ENCODE data around the gene SLC44A3.

SLC44A3 gene

GRCh38 chr1:94905207-94905606, 85.0 kb downstream of the SLC44A3 start:
- DNase-seq (ENCODE audit: low read depth in 2 of 3, low spot score in 1 of 3), result no peak

- DNase-seq (ENCODE audit: low read depth in 2 of 3, low spot score in 1 of 3), result no peak
Measured at GRCh38 chr1:94906382-94906781, 86.2 kb downstream of the SLC44A3 start.

GRCh38 chr1:94907136-94907535, 87.0 kb downstream of the SLC44A3 start:
- DNase-seq (ENCODE audit: low read depth in 2 of 3, low spot score in 1 of 3), result no peak

DNA sequence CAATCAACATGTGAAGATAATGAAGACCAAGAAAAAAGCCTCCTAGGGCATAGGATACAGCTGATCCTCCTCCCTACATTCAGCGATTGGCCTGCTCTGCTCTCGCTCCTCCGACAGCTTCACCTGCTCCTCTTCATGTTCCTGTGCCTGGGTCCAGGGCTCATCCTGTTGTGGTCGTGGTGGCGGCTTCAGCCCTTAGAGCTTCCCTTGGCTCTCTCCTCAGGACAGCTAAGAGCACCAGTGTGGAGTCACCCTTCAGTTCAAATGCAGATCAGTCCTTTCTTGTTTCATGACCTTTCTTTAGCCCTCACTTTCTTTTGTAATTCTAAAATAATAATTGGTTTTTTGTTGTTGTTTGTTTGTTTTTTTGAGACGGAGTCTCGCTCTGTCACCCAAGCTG, 88.0 kb downstream of the SLC44A3 start:
- no peak for DNase-seq (ENCODE audit: low read depth in 2 of 3, low spot score in 1 of 3)

DNA sequence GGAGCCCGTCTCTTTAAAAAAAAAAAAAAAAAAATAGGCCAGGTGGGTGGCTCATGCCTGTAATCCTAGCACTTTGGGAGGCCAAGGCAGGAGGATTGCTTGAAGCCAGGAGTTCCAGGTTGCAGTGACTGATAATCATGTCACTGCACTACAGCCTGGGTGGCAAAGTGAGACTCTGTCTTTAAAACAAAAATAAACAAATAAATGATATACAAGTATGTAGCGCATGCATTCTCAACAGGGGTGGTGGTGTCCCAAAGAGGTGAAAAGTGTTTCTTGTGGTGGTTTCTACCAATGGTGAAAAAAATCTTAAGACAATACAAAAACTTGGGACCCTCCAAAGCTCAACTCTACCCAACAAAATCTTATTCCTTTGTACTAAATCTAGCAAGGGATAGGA, 88.8 kb downstream of the SLC44A3 start:
- DNase-seq (ENCODE audit: low read depth in 2 of 3, low spot score in 1 of 3), result no peak

DNA sequence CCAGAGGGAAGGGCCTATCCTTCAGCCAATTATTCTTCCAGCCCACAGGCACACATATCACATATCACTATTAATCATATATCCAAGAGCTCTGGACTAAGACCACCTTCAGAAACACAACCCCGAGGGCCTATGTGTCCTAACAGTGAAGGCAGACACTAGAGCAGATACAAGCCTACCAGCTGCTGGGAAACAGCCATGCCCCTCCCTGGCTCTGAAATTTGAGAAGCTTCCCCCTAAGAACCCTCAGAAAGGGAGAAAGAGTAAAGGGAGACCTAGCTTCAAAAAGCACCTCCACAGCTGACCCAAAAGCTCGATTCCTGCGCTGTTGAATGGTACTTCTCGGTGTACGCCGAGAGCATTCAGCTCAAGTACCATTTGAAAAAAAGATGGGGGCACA, 89.3 kb downstream of the SLC44A3 start:
- no peak for DNase-seq (ENCODE audit: low read depth in 2 of 3, low spot score in 1 of 3)

GRCh38 chr1:94912263-94913184, 92.4 kb downstream of the SLC44A3 start:
- DNase-seq (ENCODE audit: low read depth in 2 of 3, low spot score in 1 of 3), result no peak

DNA sequence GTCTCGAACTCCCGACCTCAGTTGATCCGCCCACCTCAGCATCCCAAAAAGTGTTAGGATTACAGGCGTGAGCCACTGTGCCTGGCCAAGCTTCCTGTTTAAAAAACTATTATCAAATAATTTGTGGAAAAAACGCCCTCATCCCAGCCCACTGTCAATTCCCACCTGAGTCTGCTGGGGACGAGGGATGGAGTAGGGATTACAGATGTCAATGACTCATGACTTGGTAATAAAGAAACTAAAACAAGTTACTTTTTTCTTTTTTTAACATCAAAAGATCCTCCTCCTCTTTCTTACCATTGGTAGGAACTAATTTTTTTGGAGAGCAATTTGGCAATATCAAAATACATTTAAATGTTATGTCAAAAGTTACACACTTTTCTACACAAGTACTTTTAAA, 97.1 kb downstream of the SLC44A3 start:
- no peak for DNase-seq (ENCODE audit: low read depth in 2 of 3, low spot score in 1 of 3)

GRCh38 chr1:94919241-94920030, 99.3 kb downstream of the SLC44A3 start:
- DNase-seq (ENCODE audit: low read depth in 2 of 3, low spot score in 1 of 3), result no peak

GRCh38 chr1:94920061-94920460, 99.9 kb downstream of the SLC44A3 start:
- no peak for DNase-seq (ENCODE audit: low read depth in 2 of 3, low spot score in 1 of 3)

- DNase-seq (ENCODE audit: low read depth in 2 of 3, low spot score in 1 of 3), result no peak
Measured at GRCh38 chr1:94921977-94922376, 101.8 kb downstream of the SLC44A3 start.

DNA sequence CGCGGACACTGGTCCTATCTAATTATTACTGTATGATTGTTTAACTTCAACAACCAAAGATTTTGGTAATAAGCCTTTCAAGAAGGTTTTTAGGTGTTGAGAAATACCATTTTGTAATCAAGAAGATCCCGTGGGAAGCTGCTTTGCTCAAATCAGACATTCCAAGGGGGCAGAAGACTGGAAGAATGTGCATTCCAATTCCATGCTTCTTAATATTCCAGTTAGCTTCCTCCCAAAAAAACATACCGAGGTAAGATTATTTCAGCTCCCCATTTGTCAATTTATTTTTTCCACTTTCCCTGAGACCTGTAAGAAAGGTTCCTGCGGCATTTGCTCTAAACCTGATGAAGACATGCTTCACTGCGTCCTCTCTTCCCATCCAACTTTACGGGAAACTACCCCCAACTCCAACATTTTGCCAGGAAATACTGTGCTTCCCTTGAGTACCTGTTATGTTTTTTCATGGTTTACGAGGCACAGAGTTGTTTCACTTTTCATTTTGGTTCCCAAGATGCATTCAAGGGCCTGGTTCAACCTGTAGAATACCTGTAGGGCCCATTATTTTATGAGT, 102.7 kb downstream of the SLC44A3 start:
- no peak for DNase-seq (ENCODE audit: low read depth in 2 of 3, low spot score in 1 of 3)

GRCh38 chr1:94925004-94925403, 104.8 kb downstream of the SLC44A3 start:
- DNase-seq (ENCODE audit: low read depth in 2 of 3, low spot score in 1 of 3), result no peak

DNA sequence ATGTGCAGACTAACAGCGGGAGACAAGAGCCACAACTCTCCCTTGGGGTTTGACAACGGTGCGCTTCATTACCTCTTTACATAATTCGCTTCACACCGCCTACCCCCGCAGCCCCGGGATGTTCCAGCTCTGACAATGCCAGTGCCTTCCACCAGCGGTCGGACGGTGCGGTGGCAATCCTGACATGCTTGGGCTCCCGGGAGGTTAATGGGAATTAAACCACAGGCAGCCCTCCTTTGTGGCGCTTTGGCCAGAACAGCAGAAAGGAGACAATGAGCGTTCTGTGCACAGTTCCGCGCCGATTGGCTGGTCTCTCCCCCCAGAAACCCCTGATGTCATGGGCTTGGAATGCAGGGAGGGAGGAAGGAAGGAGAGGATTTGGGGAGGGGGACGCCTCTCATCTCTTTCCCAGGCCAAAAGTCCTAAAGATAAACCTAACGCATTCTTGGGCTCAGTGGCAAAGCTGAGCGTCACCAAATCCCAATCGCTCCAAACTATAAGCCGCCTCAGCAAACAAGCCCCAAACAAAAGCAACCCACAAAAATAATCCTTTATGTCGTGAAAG, 105.5 kb downstream of the SLC44A3 start:
- no peak for DNase-seq (ENCODE audit: low read depth in 2 of 3, low spot score in 1 of 3)

DNA sequence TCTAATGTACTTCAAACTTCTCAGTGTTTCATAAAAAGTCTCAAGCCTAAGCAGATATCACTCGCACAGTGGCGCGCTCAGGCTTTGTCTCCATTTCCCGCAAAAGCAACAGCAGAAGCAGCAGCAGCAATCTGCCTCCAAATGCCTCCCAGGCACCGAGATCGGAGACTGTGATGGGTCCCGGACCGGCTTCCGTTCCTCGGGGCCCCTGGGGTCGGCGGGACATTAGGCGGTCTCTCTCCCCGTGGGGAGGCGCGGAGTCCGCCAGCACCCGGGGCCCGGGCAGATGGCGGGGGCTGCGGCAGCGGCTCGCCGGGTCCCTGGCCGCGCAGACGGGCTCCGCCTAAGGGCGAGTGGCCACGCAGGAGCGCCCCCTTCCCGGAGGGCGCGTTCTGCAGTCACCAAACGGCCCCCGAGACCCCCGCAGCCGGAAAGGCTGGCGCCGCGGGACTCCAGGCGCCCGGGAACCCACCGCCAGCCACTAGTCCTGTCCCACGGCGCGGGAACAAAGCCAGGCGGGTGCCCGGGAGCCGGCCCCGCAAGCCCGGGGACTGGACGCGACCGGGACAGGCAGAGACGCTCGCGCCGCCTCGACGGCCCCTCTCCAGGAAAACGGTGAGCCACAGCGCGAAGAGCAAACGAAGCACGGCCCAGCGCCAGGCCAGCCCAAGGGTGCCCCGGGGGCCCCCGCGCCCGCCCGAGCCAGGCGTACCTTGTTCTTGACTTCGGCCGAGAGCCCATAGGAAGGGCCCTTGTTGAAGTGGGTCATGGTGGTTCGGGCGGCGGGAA, 106.2 kb downstream of the SLC44A3 start:
- DNase-seq (ENCODE audit: low read depth in 2 of 3, low spot score in 1 of 3), result no peak

GRCh38 chr1:94926915-94927404, 106.8 kb downstream of the SLC44A3 start, which contains the start of gene CNN3:
CNN3 (minus strand) TSS chr1:94927110; CDS start chr1:94926894, 216 bp downstream.
- peak; percentile 32 to 50 (median 50) for DNase-seq (ENCODE audit: low read depth in 2 of 3, low spot score in 1 of 3)

GRCh38 chr1:94927405-94928175, 107.4 kb downstream of the SLC44A3 start:
- DNase-seq (ENCODE audit: low read depth in 2 of 3, low spot score in 1 of 3), result no peak

DNA sequence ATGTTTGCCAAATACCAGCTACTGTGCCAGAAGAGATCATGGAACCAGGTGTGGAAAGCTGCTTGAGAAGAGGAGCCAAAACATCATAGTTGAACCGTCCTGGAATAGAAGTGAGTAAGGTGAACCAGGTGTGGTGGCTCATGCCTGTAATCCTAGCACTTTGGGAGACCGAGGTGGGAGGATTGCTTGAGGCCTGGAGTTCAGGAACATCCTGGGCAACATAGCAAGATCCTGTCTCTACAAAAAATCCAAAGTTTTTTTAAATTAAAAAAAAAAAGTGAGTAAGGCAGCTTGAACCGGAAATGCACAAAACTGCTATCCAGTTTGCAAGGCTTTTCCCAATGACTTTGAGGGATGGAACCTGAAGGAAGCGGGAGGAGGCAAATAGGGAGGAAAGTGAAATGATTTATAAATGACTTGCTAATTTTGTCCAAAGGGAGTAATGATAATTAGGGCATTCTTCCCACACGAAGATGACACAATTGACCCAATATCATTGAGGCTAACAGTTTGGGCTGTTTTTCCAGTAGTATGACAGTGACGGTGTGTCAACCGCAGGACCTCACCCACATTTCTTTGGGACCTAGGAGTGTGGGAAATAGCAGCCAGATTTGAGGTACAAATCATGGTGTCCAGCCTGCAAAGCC, 108.3 kb downstream of the SLC44A3 start:
- DNase-seq (ENCODE audit: low read depth in 2 of 3, low spot score in 1 of 3), result no peak

All from stimulated activated CD4-positive, alpha-beta T cell treated with anti-CD3 and anti-CD28 coated beads, Interleukin-12 subunit alpha, Interleukin-12 subunit beta, amount 100 ng/mL, for 48 hours (primary cell).